SIG-M5 treated with dmso at 0.1 percent for 504 hours (cell line): ENCODE results near the gene C14orf132.
A peak's percentile ranks its signal among the peaks of the same experiment; 100 is the strongest.
"Not testable (repeated sequence)": the region's sequence is repeated elsewhere in the genome, so short reads cannot be mapped to it uniquely, and the experiment has no call there.

Experiments used
- DNase-seq: peaks from one replicate; lab custom pipeline; 2025; ENCODE audit not compliant: unreplicated experiment; lab: John Stamatoyannopoulos, UW

The C14orf132 gene

GRCh38 chr14:96038920-96039632 is at the start of gene C14orf132:
Gene C14orf132, plus strand, starts transcription at chr14:96039362. Its CDS starts 139 bp downstream, at chr14:96039501.
- DNase-seq = no peak

DNA sequence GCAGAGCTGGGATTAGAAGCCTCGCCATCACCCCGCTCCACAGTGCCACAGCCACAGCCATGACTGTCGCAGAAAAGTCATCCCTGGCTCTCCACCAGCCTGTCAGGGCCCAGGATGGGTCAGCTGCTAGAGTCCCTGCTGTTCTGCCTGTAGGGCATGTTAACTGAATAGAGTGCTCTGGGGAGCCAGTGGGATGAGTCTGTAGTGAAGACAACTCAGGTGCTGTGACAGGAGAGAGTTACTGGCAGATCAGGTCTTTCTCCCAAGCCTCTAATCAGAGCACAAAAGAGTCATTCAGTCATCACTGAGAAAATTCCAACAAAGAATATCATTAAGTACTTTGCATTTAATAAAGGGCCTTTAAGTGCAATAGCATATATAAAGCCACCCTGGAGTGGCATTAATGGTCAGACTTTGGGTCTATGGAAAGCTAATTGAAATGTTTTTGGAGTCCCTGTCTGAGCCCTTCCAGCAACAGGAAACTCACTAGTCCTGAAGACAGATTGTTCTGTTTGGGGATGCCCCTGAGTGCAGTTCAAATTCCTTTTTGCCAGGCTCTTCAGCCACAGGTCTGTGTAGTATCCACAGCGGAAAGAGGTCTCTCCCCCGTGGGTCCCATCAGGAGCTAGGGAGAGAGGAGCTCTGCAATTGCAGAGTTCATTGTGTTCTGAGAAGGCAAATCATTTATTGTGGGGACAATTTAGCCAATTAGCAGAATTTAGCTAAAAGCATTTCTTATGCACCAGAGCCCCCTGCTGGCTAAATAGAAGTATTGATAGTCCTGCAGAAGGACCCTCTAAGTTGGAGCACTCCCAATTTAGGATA is 45.2 kb upstream of the C14orf132 start:
- peak; percentile 36 for DNase-seq

DNA sequence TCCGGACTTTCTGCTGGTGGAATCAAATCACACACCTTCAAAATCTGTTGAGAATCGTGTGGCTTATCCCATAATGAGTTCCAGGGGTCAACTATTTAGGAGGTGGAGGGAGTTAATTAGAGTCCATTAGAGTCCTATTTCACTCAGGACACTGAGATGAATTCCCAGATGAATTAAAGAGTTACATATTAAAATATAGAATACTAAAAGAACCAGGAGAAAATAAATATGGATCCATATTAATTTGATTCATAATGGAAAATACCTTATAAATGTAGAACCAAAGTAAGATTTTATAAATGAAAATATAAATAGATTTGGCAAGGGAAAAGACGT is 44.6 kb upstream of the C14orf132 start:
- no peak for DNase-seq

GRCh38 chr14:95998656-95999055 is 40.5 kb upstream of the C14orf132 start:
- peak; percentile 16 for DNase-seq

GRCh38 chr14:96001866-96002497 is 37.2 kb upstream of the C14orf132 start:
- DNase-seq = no peak

- no peak for DNase-seq
Observed at GRCh38 chr14:96002498-96002884, 36.7 kb upstream of the C14orf132 start.

DNA sequence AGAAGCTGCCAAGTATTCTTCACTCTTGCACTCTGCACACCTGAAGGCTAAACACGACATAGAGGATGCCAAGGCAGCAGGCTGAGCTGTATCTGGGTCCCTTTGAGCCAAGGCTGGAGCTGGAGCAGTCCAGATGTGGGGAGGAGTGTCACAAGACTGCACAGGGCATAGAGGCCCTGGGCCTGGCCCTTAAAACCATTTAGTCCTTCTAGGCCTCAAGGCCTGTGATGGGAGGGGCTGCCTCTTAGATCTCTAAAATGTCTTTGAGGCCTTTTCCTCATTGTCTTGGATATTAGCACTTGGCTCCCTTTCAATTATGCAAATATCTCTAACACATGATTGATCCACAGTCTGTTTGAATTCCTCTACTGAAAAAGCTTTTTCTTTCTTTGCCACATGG is 28.0 kb upstream of the C14orf132 start:
- no peak for DNase-seq

DNA sequence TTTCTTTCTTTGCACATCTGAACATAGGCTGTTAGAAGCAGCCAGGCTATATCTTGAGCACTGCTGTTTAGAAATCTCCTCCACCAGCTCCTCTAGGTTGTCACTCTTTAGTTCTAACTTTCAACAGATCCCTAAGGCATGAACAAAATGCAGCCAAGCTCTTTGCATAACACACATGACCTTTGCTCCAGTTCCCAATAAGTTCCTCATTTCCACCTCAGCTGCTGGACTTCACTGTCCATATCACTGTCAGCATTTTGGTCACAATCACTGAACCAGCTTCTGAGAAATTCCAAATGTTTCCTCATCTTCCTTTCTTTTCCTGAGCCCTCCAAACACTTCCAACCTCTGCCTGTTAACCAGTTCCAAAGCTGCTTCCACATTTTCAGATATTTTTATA is 27.6 kb upstream of the C14orf132 start:
- DNase-seq = no peak

DNA sequence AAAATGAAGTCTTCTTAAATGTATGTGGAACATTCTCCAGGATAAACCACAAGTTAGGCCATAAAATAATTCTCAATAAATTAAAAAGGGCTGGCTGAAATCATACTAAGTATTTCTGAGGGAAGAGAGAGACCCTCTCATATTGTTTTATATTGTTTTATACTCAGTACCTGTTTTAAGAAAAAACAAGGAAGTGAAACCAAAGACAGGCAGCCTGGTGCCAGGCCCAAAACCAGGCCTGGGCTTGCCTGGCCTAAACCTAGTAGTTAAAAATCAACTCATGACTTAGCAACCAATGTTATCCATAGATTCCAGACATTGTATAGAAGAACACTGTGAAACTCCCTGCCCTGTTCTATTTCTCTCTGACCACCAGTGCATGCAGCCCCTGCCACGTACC is 26.4 kb upstream of the C14orf132 start:
- DNase-seq = not testable (repeated sequence)

- DNase-seq = no peak
Observed at GRCh38 chr14:96014176-96014575, 25.0 kb upstream of the C14orf132 start.

- no peak for DNase-seq
Observed at GRCh38 chr14:96016501-96017160, 22.5 kb upstream of the C14orf132 start.

GRCh38 chr14:96017882-96018281 is 21.3 kb upstream of the C14orf132 start:
- DNase-seq = no peak

- DNase-seq = no peak
Observed at GRCh38 chr14:96027431-96028355, 11.5 kb upstream of the C14orf132 start.

DNA sequence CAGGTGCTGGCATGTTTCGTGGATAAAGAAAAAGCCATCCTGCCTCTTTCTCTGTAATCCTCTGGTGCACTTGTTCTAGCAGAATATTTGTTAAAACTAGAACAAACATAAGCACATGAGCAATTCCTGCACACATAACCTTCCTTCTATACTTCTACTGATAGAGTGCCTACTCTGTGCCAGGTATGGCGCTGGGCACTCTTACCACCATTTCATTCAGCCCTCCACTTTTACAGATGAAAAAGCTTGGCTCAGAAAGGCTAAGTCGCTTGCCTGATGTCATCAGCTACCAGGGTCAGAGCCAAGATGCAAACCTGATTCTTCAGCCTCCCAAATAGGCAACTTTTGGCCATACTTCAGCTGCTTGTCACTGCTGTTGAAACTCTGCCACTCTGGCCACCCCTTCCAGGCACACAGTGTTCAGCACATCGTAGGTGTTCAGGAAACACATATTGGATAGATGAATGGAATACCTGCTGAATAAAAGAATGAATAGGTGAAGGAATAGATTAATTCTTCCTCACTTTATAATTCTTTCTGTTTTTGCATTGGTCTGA is 10.0 kb upstream of the C14orf132 start:
- DNase-seq = no peak

DNA sequence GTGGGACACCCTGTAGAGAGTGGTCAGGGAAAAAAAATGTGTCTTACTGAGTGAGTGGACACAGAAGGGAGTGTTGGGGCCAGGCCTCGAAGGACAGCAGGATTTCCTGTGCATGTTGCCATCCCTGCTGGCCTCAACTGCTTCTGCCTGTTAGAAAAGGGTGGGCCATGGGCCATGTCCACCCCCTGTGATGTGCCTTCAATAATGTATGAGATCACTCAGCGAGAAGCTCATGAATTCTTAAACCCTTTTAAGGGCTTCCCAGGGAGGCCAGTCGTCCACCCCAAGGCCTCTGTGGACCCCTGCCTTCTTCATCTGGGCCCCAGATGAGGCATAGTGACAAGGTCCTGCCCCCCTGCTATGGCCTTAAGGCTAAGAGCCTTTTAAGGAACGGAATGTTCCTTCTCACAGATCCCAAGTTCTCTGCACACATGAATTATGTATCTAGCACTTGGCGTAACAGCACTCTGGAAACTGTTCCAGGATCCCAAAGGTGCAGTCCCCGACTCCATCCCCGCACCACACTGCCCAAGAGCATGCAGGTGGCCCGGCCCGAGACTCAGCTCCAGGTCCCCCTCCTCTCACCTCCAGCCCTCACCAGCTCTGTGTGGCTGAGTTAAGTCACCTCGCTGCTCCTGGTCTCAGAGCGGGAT is 8.9 kb upstream of the C14orf132 start:
- DNase-seq = no peak

DNA sequence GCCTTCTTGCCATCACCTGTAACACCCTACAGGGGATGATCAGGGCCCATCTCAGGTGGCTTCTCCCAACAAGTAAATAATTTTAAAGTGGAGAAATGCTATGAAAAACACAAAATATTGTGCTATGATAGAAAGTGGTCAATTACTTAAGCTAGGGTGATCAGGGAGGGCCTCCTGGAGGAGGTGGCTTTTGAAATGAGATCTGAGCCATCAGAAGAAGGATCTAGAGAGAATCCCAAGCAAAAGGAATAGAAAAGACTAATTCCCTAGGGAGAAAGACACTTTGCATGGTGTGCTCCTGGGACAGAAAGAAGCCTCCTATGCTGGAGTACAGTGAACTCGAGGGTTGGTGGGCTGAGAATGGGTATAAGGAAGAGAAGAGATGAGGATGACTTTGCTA is 7.5 kb upstream of the C14orf132 start:
- DNase-seq = no peak

- no peak for DNase-seq
Observed at GRCh38 chr14:96035456-96035855, 3.7 kb upstream of the C14orf132 start.

- no peak for DNase-seq
Observed at GRCh38 chr14:96037891-96038557, 1.1 kb upstream of the C14orf132 start.

DNA sequence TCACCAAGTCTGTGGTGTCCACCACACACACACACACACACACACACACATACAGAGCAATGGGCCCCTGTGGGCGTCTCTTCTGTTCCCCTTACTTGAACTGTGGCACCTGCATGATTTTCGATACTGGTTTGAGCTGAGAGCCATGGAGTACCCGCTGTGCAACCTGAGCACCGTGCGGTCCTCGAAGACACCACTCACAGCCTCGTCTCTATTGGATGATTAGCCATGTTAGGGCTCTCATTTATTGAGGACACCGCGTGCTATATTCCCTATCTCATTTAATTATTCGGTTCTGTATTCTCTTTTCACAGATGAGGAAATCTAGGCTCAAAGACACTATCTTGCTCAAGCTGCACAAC is 623 bp upstream of the C14orf132 start:
- DNase-seq = no peak
